Measurements from ENCODE around the gene CTNNBL1. TPM values are rescaled to one million over a fixed set of nuclear protein-coding genes. Genes with fewer than 3 reads are reported as not detected.

The CTNNBL1 gene
- total and polyA plus RNA-seq, 2 donors (not counting 3 experiments of a cell fraction or from before 2014, with no cell fraction given): 20.8 to 60.2 TPM

DNA sequence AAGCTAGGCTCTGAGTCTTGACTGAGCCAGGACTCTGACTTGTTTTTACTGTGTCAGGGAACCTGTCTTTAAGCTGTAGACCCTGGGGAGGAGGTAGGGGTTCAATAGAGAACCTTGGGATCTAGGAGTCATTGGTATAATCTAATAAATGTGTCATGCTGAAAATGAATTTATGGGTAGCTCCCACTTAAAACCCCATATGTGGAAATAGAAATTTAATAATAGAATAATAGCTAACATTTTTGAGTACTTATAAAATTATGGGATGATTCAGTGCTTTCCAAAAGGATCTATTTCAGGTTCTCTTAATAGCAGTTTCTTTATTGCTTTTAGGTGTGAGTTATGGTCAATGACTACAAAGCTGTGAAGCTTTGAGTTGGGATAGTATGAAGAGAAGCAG lies 41.7 kb downstream of the CTNNBL1 start:
- H3K4me3 ChIP-seq (replicated peaks in 1 of 3; ENCODE audit: insufficient read depth in 1 of 3, low read depth in 1 of 3, low read length in 3 of 3): no peak overlapping the region
- peaks cover 0 to 7% of the 10 kb centered on the region in 2 experiments for H3K36me3 ChIP-seq (ENCODE audit: control insufficient read depth in 2 of 2, extremely low read depth in 1 of 2, insufficient read depth in 2 of 2, low read length in 2 of 2)
- H3K27ac ChIP-seq (ENCODE audit: insufficient read depth, low read depth, low read length): no peak overlapping the region
- H4K20me1 ChIP-seq (replicated peaks; ENCODE audit: control insufficient read depth, extremely low read depth, insufficient read depth, low read length): no peaks in the 10 kb centered on the region
- no peaks in the 10 kb centered on the region for H3K9me1 ChIP-seq (replicated peaks; ENCODE audit: control insufficient read depth, extremely low read depth, insufficient read depth, low read length)
- H3K9me3 ChIP-seq (replicated peaks; ENCODE audit: control insufficient read depth, insufficient read depth, low read length): no peaks in the 10 kb centered on the region
- FAIRE-seq (no peak), DNase-seq (ENCODE audit: low read depth, low spot score) (no peak)
- H3K9ac ChIP-seq (replicated peaks; ENCODE audit: extremely low read depth, insufficient read depth, low read length): no peak overlapping the region
- no peaks in the 10 kb centered on the region for H3K27me3 ChIP-seq (ENCODE audit: control insufficient read depth in 2 of 2, insufficient read depth in 2 of 2, low read length in 2 of 2)
- intact Hi-C loops (cut with micrococcal nuclease): no loop called here
- ChIA-PET POLR2A (interaction anchor here (0.6 kb wide), 1 partner anchor 27 kb away, joined by 4 read pairs; no protein-coding TSS in a partner anchor), CTCF (interaction anchor here (1.1 to 2.7 kb wide), 6 partner anchors 9 to 44 kb away, joined by 3 to 11 read pairs (median 4); no protein-coding TSS in a partner anchor)
- no TSS peak for BruUV-seq (replicated peaks)
- dilution Hi-C loops (cut with MboI; ENCODE audit: extremely low pct_ligation_motif_present, low sequenced_read_pairs): no loop called here
- no peaks in the 10 kb centered on the region for H3K4me1 ChIP-seq (ENCODE audit: control insufficient read depth, extremely low read depth, insufficient read depth, low read length)
- H3K4me2 ChIP-seq (ENCODE audit: insufficient read depth, low read length): no peak overlapping the region
- H2AFZ ChIP-seq (ENCODE audit: low read depth, low read length): no peak overlapping the region
- no peaks in the 10 kb centered on the region for H3K79me2 ChIP-seq (ENCODE audit: control insufficient read depth, insufficient read depth, low read length)
- no peak for TF ChIP-seq JUN (IDR thresholded peaks at IDR 0.05; ENCODE audit: borderline replicate concordance, insufficient read depth, insufficient read length, low read depth)
- no peak for TF ChIP-seq POLR2A (IDR thresholded peaks at IDR 0.05; ENCODE audit: low read depth, low read length)
- no peak for TF ChIP-seq FOS (IDR thresholded peaks at IDR 0.05; ENCODE audit: borderline replicate concordance, insufficient read depth, low read length)
- TF ChIP-seq, protein P1, sequence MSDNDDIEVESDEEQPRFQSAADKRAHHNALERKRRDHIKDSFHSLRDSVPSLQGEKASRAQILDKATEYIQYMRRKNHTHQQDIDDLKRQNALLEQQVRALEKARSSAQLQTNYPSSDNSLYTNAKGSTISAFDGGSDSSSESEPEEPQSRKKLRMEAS (IDR thresholded peaks at IDR 0.05; ENCODE audit: insufficient read depth, insufficient read length): no peak

DNA sequence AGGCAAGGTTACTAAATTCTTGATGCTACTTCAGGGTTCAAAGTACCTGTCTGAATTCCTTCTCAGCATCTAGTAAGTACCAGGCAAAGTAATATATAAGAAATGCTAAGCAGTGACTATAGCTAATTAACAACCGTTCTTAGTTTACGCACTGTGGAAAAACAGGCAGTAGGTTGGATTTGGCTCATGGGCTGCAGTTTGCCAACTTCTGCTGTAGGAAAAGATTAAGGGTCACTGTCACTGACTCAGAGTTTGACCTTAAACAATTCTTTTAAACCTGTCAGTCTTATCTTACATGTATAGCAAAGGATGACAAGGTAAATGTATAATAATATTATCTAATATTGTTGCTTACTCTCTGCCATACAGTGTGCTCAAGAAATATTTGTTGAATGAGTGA lies 42.3 kb downstream of the CTNNBL1 start:
- Histone ChIP-seq H3K9me3 (replicated peaks; ENCODE audit: control insufficient read depth, insufficient read depth, low read length) (no peaks in the 10 kb centered on the region), H3K4me3 (replicated peaks in 1 of 3; ENCODE audit: insufficient read depth in 1 of 3, low read depth in 1 of 3, low read length in 3 of 3) (no peak overlapping the region), H3K27ac (ENCODE audit: insufficient read depth, low read depth, low read length) (no peak overlapping the region), H3K4me2 (ENCODE audit: insufficient read depth, low read length) (no peak overlapping the region), H3K4me1 (ENCODE audit: control insufficient read depth, extremely low read depth, insufficient read depth, low read length) (no peaks in the 10 kb centered on the region), H3K36me3 (ENCODE audit: control insufficient read depth in 2 of 2, extremely low read depth in 1 of 2, insufficient read depth in 2 of 2, low read length in 2 of 2) (peaks cover 0 to 7% of the 10 kb centered on the region in 2 experiments), H3K27me3 (ENCODE audit: control insufficient read depth in 2 of 2, insufficient read depth in 2 of 2, low read length in 2 of 2) (no peaks in the 10 kb centered on the region), H2AFZ (ENCODE audit: low read depth, low read length) (no peak overlapping the region), H3K9me1 (replicated peaks; ENCODE audit: control insufficient read depth, extremely low read depth, insufficient read depth, low read length) (no peaks in the 10 kb centered on the region), H4K20me1 (replicated peaks; ENCODE audit: control insufficient read depth, extremely low read depth, insufficient read depth, low read length) (no peaks in the 10 kb centered on the region), H3K79me2 (ENCODE audit: control insufficient read depth, insufficient read depth, low read length) (no peaks in the 10 kb centered on the region), H3K9ac (replicated peaks; ENCODE audit: extremely low read depth, insufficient read depth, low read length) (no peak overlapping the region)
- CTCF ChIA-PET: interaction anchor here (1.1 to 2.7 kb wide), 2 partner anchors 10 to 16 kb away, joined by 3 to 11 read pairs; no protein-coding TSS in a partner anchor
- TF ChIP-seq POLR2A (IDR thresholded peaks at IDR 0.05; ENCODE audit: low read depth, low read length) (no peak), FOS (IDR thresholded peaks at IDR 0.05; ENCODE audit: borderline replicate concordance, insufficient read depth, low read length) (no peak), GATA2 (IDR thresholded peaks at IDR 0.05; ENCODE audit: insufficient read depth, insufficient read length, low read depth, low read length) (no peak), MYC (IDR thresholded peaks at IDR 0.05; ENCODE audit: low read depth, low read length) (no peak), JUN (IDR thresholded peaks at IDR 0.05; ENCODE audit: borderline replicate concordance, insufficient read depth, insufficient read length, low read depth) (no peak), POLR2AphosphoS5 (IDR thresholded peaks at IDR 0.05; ENCODE audit: insufficient read depth, low read depth, low read length) (no peak), EZH2 (IDR thresholded peaks at IDR 0.05; ENCODE audit: borderline replicate concordance, low read depth, low read length, severe bottlenecking) (no peak)
- TF ChIP-seq, protein P2, sequence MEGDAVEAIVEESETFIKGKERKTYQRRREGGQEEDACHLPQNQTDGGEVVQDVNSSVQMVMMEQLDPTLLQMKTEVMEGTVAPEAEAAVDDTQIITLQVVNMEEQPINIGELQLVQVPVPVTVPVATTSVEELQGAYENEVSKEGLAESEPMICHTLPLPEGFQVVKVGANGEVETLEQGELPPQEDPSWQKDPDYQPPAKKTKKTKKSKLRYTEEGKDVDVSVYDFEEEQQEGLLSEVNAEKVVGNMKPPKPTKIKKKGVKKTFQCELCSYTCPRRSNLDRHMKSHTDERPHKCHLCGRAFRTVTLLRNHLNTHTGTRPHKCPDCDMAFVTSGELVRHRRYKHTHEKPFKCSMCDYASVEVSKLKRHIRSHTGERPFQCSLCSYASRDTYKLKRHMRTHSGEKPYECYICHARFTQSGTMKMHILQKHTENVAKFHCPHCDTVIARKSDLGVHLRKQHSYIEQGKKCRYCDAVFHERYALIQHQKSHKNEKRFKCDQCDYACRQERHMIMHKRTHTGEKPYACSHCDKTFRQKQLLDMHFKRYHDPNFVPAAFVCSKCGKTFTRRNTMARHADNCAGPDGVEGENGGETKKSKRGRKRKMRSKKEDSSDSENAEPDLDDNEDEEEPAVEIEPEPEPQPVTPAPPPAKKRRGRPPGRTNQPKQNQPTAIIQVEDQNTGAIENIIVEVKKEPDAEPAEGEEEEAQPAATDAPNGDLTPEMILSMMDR (IDR thresholded peaks at IDR 0.05; ENCODE audit: extremely low read depth in 1 of 2, insufficient read depth in 1 of 2, low read depth in 1 of 2, low read length in 2 of 2): no peak
- TF ChIP-seq, protein P1 (IDR thresholded peaks at IDR 0.05; ENCODE audit: insufficient read depth, insufficient read length): no peak
- DNase-seq (ENCODE audit: low read depth, low spot score) (no peak), FAIRE-seq (no peak)
- BruUV-seq (replicated peaks): no TSS peak
- POLR2A ChIA-PET: interaction anchor here (0.6 kb wide), 1 partner anchor 26 kb away, joined by 4 read pairs; no protein-coding TSS in a partner anchor
- intact Hi-C loops (cut with micrococcal nuclease) (no loop called here), dilution Hi-C loops (cut with MboI; ENCODE audit: extremely low pct_ligation_motif_present, low sequenced_read_pairs) (no loop called here)
